Osteocyte (in vitro differentiated cells): ENCODE measurements around the gene FOXN3. TPM values are rescaled to one million over a fixed set of nuclear protein-coding genes. Genes with fewer than 3 reads are reported as not detected.

Source experiments
- DNase-seq: peaks from one replicate; pipeline ENCODE4 v3.0.0; 2021; ENCODE audit warnings: mixed read lengths; ENCODE audit not compliant: unreplicated experiment; ENCODE audit errors: extremely low spot score
- H3K27ac Mint-ChIP-seq: one replicate; pipeline ENCODE4 v1.8.0; 2021; ENCODE audit warnings: mild to moderate bottlenecking, mixed read lengths; ENCODE audit not compliant: unreplicated experiment
- H3K27me3 Mint-ChIP-seq: one replicate; pipeline ENCODE4 v1.8.0; 2021; ENCODE audit warnings: mixed read lengths; ENCODE audit not compliant: unreplicated experiment
- H3K36me3 Mint-ChIP-seq: one replicate; pipeline ENCODE4 v1.8.0; 2021; ENCODE audit warnings: mixed read lengths; ENCODE audit not compliant: unreplicated experiment
- H3K4me1 Mint-ChIP-seq: one replicate; pipeline ENCODE4 v1.8.0; 2021; ENCODE audit warnings: mixed read lengths; ENCODE audit not compliant: unreplicated experiment
- H3K4me3 Mint-ChIP-seq: one replicate; pipeline ENCODE4 v1.8.0; 2021; ENCODE audit warnings: mild to moderate bottlenecking, moderate library complexity, mixed read lengths; ENCODE audit not compliant: unreplicated experiment
- H3K9me3 Mint-ChIP-seq: one replicate; pipeline ENCODE4 v1.8.0; 2021; ENCODE audit warnings: mixed read lengths; ENCODE audit not compliant: unreplicated experiment
- total RNA-seq: library from RNA; stranded (reverse); gene quantifications from 2 replicates; pipeline ENCODE4 v1.2.1, GENCODE V29; 2021
- TF ChIP-seq, protein P1 (sequence below): fragments of 200-600 bp; sonication (generic); IDR thresholded peaks from 2 replicates; pipeline ENCODE4 v1.5.0; 2021; ENCODE audit warnings: antibody characterized with exemption, mild to moderate bottlenecking, moderate library complexity

FOXN3 gene
- total RNA-seq, 1 donor from 2014 or later: 120 TPM

DNA sequence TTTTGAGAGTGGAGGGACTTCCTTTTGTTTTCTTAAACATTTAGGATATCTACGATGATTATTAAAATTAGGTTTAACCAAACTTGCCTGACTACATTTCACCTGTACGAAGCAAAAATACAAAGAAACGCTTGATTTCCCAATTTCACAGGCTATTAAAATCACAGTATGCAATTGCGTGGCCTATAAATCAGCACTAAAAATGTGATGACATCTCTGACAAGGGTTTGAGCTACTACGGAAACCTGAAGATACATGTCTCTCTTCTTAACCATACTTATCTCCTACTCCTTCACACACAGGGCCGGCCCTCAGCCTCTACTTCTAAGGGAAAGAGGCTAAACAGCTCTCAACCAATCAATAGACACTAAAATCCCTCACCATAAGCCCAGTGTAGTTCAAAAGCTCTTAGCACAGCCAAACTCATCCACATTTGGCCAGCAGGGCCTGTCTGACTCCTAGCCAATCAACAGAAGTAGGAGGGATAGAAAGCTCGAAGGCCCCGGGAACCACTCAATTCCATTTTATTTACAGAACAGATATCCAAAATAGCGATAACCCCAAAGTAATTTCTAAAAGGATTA is 137.3 kb downstream of the FOXN3 start:
- no peaks in the 10 kb centered on the region for H3K27me3 Mint-ChIP-seq
- H3K4me3 Mint-ChIP-seq: no peak overlapping the region
- no peak for DNase-seq

DNA sequence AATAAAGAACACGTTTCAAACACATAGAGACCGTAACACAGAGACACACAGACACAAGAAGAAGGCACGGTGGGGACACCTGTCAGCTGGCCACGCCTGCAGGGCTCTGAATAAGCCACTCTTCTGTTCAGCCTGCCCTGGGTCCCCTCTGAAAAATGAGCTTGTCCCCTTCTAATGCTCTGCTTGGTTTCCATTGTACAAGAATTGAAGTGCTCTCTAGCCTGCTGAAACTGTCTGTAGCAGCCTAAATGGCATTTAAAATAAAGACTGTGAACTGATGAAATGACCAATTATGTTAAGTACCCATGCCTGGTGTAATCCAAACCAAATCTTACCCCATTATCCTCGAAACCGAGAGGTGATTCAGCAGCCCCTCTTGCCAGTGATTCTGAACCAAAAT is 139.8 kb downstream of the FOXN3 start:
- H3K27me3 Mint-ChIP-seq: no peaks in the 10 kb centered on the region
- H3K36me3 Mint-ChIP-seq: peaks cover 33% of the 10 kb centered on the region
- no peak for DNase-seq
- H3K9me3 Mint-ChIP-seq: no peaks in the 10 kb centered on the region
- TF ChIP-seq, protein P1, sequence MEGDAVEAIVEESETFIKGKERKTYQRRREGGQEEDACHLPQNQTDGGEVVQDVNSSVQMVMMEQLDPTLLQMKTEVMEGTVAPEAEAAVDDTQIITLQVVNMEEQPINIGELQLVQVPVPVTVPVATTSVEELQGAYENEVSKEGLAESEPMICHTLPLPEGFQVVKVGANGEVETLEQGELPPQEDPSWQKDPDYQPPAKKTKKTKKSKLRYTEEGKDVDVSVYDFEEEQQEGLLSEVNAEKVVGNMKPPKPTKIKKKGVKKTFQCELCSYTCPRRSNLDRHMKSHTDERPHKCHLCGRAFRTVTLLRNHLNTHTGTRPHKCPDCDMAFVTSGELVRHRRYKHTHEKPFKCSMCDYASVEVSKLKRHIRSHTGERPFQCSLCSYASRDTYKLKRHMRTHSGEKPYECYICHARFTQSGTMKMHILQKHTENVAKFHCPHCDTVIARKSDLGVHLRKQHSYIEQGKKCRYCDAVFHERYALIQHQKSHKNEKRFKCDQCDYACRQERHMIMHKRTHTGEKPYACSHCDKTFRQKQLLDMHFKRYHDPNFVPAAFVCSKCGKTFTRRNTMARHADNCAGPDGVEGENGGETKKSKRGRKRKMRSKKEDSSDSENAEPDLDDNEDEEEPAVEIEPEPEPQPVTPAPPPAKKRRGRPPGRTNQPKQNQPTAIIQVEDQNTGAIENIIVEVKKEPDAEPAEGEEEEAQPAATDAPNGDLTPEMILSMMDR: no peak
- no peak overlapping the region for H3K4me3 Mint-ChIP-seq
- peaks cover 13% of the 10 kb centered on the region for H3K4me1 Mint-ChIP-seq
- H3K27ac Mint-ChIP-seq: no peak overlapping the region

More for the DNA sequence above, 137.3 kb downstream of the FOXN3 start:
- H3K4me1 Mint-ChIP-seq: peaks cover 12% of the 10 kb centered on the region
- TF ChIP-seq, protein P1: no peak
- H3K9me3 Mint-ChIP-seq: no peaks in the 10 kb centered on the region
- peaks cover 36% of the 10 kb centered on the region for H3K36me3 Mint-ChIP-seq
- H3K27ac Mint-ChIP-seq: no peak overlapping the region

DNA sequence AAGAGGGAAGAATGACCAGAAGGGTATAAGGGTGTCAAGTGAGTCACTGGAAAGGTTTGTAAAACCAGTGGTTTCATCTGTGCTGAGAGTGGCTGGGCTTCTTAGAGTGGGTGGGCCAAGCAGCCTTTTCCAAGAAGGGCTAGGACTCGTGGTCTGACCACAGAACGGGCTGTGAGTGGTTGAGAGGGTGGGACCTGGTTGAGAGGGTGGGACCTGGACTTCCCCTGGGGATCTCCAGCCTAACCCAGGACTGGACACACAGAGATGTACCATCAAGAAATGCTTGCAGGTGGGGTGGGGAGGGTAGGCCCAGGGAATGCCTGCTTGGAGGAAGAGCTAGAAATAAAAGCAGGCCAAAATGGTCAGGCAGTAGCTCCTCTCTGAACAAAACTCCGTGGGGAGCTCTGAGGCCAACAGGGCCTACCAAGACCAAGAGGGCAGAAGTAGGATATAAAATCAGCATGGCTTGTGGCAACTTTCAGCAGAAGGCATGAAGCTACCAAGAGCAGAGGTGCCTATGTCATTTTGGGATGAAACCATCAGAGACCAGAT is 140.5 kb downstream of the FOXN3 start:
- DNase-seq: no peak
- H3K4me3 Mint-ChIP-seq: no peak overlapping the region
- H3K4me1 Mint-ChIP-seq: peaks cover 13% of the 10 kb centered on the region
- peaks cover 29% of the 10 kb centered on the region for H3K36me3 Mint-ChIP-seq
- H3K27ac Mint-ChIP-seq: peak overlapping the region; percentile 52
- TF ChIP-seq, protein P1: no peak
- H3K9me3 Mint-ChIP-seq: no peaks in the 10 kb centered on the region
- H3K27me3 Mint-ChIP-seq: no peaks in the 10 kb centered on the region

DNA sequence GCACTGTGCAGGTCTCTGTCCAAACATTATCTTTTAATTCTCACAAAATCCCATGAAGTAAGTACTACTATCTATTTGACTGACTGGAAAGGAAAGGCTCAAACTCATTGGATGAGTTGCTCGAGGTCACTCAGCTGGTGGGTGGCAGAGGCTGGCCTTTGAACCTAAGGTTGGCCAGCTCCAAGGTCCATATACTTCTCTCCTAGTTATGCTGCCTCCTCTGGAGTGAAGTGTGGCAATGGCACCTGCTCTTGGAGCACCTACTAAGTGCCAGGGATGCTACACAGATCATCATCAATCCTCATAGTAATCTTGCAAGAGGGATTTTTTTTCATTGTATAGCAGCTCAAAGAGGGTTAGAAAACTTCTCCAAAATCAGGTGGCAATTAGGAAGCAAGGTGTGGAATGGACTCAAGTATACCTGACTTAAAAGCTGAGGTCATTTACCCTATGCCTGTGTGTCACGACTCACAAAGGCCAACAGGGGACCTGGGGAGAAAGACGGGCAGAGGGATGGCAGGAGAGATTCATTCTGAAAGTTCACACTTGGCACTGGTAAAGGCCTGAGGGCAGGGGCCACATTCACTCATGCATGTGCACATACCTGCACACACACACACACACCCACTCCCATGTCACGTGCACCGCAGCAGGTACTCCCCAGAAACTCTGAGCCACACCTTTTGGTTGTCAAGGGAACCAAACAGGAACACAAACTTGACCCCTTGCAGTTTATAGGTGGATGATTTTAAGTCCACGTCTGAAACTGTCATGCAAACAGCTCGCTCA is 146.4 kb downstream of the FOXN3 start:
- TF ChIP-seq, protein P1: no peak
- Mint-ChIP-seq H3K4me1 (peaks cover 17% of the 10 kb centered on the region), H3K9me3 (no peaks in the 10 kb centered on the region), H3K27me3 (no peaks in the 10 kb centered on the region), H3K27ac (peak overlapping the region; percentile 13), H3K4me3 (no peak overlapping the region), H3K36me3 (peaks cover 16% of the 10 kb centered on the region)
- no peak for DNase-seq

DNA sequence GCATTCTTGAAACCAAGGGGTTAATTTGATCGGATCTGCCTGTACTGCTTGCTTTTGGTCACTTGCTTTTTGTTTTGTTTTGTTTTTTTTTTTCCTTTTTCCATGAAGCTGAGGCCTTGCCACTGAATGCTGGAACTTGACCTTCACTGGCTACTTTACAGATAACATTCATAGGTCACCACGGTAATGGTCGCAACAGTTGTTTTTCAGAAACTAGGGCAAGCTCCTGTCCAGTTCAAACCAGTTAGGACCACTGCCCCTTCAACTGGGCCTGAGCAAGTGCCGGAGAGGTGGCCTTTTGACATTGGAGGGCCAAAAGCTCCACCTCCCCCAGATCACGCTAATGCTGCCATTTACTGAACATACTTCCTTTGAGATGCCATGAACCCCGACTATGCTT is 147.6 kb downstream of the FOXN3 start:
- no peak overlapping the region for H3K27ac Mint-ChIP-seq

More for the DNA sequence above, 147.6 kb downstream of the FOXN3 start:
- H3K27me3 Mint-ChIP-seq: no peaks in the 10 kb centered on the region
- H3K36me3 Mint-ChIP-seq: peaks cover 13% of the 10 kb centered on the region
- DNase-seq: no peak
- peaks cover 17% of the 10 kb centered on the region for H3K4me1 Mint-ChIP-seq
- TF ChIP-seq, protein P1: no peak
- H3K9me3 Mint-ChIP-seq: no peaks in the 10 kb centered on the region
- no peak overlapping the region for H3K4me3 Mint-ChIP-seq
